Kidney (tissue), 14 donors: ENCODE results near the gene RNF212. TPM values are rescaled to one million over a fixed set of nuclear protein-coding genes. Genes with fewer than 3 reads are reported as not detected.
A peak's percentile ranks its signal among the peaks of the same experiment; 100 is the strongest.

Source experiments
- DNase-seq, 5 donors: peaks; one replicate each; pipeline ENCODE4 v3.0.0-alpha.2; 2013 to 2020
- FAIRE-seq: peaks from 2 replicates; lab custom pipeline; 2012; peaks lifted over from hg19 to GRCh38; lab: Jason Lieb, UNC
- H3K27ac ChIP-seq, 2 donors: one replicate each; pipeline ENCODE4 v1.7.0; 2013; ENCODE audit warnings: low read depth in 2 of 2, low read length in 2 of 2, inconsistent platforms in 1 of 2
- H3K27me3 ChIP-seq: one replicate; pipeline ENCODE4 v1.7.1; 2013; ENCODE audit warnings: low read length, inconsistent platforms; ENCODE audit not compliant: control insufficient read depth, insufficient read depth
- H3K36me3 ChIP-seq, 3 donors: one replicate each; pipeline versions ENCODE4 v1.7.0 to v1.7.1; 2013; ENCODE audit warnings: low read length in 3 of 3, control low read depth in 1 of 3, inconsistent platforms in 1 of 3; ENCODE audit not compliant: insufficient read depth in 3 of 3, control insufficient read depth in 2 of 3
- H3K4me1 ChIP-seq, 3 donors: one replicate each; pipeline versions ENCODE4 v1.7.0 to v1.7.1; 2013; ENCODE audit warnings: low read length in 3 of 3, inconsistent platforms in 1 of 3, low read depth in 1 of 3; ENCODE audit not compliant: control insufficient read depth in 2 of 3, insufficient read depth in 2 of 3
- H3K4me3 ChIP-seq, 3 donors: one replicate each; pipeline versions ENCODE4 v1.7.0 to v1.8.1; 2013; ENCODE audit warnings: low read length in 3 of 3, control low read depth in 1 of 3, inconsistent platforms in 1 of 3
- H3K9ac ChIP-seq, 3 donors: one replicate each; pipeline versions ENCODE4 v1.7.0 to v1.7.1; 2013; ENCODE audit warnings: low read length in 3 of 3, control low read depth in 1 of 3, inconsistent platforms in 1 of 3
- H3K9me3 ChIP-seq, 3 donors: one replicate each; pipeline versions ENCODE4 v1.7.0 to v1.7.1; 2013; ENCODE audit warnings: low read length in 3 of 3, control low read depth in 1 of 3, inconsistent platforms in 1 of 3; ENCODE audit not compliant: control insufficient read depth in 2 of 3, insufficient read depth in 1 of 3
- CTCF ChIP-seq: IDR thresholded peaks from 3 replicates; pipeline ENCODE4 v1.5.1; 2012; ENCODE audit warnings: mild to moderate bottlenecking, moderate library complexity, borderline replicate concordance; ENCODE audit not compliant: insufficient read depth; ENCODE audit errors: extremely low read depth
- intact Hi-C: fragments of 100-400 bp; cut with DNase I; formaldehyde crosslinking; loops from one replicate; pipeline ENCODE4 v1.11.1; 2022
- polyA plus RNA-seq: library from polyadenylated mRNA; stranded (reverse); fragments of 350-450 nt; fragmentation: Illumina TruSeq; extraction: RNeasy Lipid Tissue Mini Kit (QIAGEN cat#74804); gene quantifications from one replicate; pipeline ENCODE4 v1.2.3, GENCODE V29; 2014; ENCODE audit warnings: low read depth, low replicate concordance; ENCODE audit not compliant: insufficient read depth
- total RNA-seq: library from RNA; stranded (reverse); fragmentation: NEBNext Ultra II Directional; extraction: Animal tissue kit (Norgen Biotek cat#: 25700); gene quantifications from one replicate; pipeline ENCODE4 v1.2.1, GENCODE V29; 2021
- donor health status: control.
- donor health status: control.
- donor health status: control.
- donor health status: control.
- donor health status: control.
- donor health status: DM: yes; HTN: yes; CAD: no.
- donor health status: Normal renal cell carcinoma (clear cell type).

Gene RNF212
- total and polyA plus RNA-seq, 2 donors from 2014 or later = 5.3 to 20.8 TPM

GRCh38 chr4:1079711-1080265, 33.6 kb downstream of the RNF212 start:
- no peaks in the 10 kb centered on the region for H3K9me3 ChIP-seq
- H3K4me3 ChIP-seq = no peak overlapping the region
- peaks cover 0 to 12% (median 7%) of the 10 kb centered on the region in 3 donors for H3K4me1 ChIP-seq
- FAIRE-seq (no peak), DNase-seq (peak in 1 of 5 donors; percentile 13)
- H3K36me3 ChIP-seq = no peaks in the 10 kb centered on the region
- no peak for TF ChIP-seq CTCF
- intact Hi-C loops = no loop called here
- no peak overlapping the region for H3K27ac ChIP-seq
- H3K9ac ChIP-seq = no peak overlapping the region
- H3K27me3 ChIP-seq = no peaks in the 10 kb centered on the region

- Histone ChIP-seq H3K27me3 (no peaks in the 10 kb centered on the region), H3K27ac (no peak overlapping the region), H3K4me1 (peaks cover 0 to 12% (median 7%) of the 10 kb centered on the region in 3 donors), H3K36me3 (no peaks in the 10 kb centered on the region), H3K9me3 (no peaks in the 10 kb centered on the region), H3K9ac (no peak overlapping the region), H3K4me3 (no peak overlapping the region)
- intact Hi-C loops = no loop called here
- no peak for TF ChIP-seq CTCF
- no peak for DNase-seq
- no peak for FAIRE-seq
Measured at GRCh38 chr4:1078490-1078889, 34.9 kb downstream of the RNF212 start.

- DNase-seq (peak in 1 of 5 donors; percentile 28), FAIRE-seq (no peak)
- Histone ChIP-seq H3K4me1 (peaks cover 0 to 13% (median 7%) of the 10 kb centered on the region in 3 donors), H3K27ac (no peak overlapping the region), H3K27me3 (no peaks in the 10 kb centered on the region), H3K4me3 (no peak overlapping the region), H3K9me3 (no peaks in the 10 kb centered on the region), H3K9ac (no peak overlapping the region), H3K36me3 (no peaks in the 10 kb centered on the region)
- intact Hi-C loops = no loop called here
- TF ChIP-seq CTCF = no peak
Measured at GRCh38 chr4:1077711-1078477, 35.5 kb downstream of the RNF212 start.
